DND-41 (cell line): ENCODE results near the gene CLDN9.

Experiments
- ATAC-seq: fragments of 200-7000 bp; cut with Tn5 transposase; 3 replicates; pipeline ENCODE4 v1.9.1; 2021; ENCODE audit warnings: low read depth; ENCODE audit not compliant: insufficient read depth
- DNase-seq: peaks from one replicate; pipeline ENCODE4 v3.0.0-alpha.2; 2020
- H2AFZ ChIP-seq: 2 replicates; pipeline ENCODE4 v1.6.0; 2012; ENCODE audit warnings: low read depth, low read length
- H3K27ac ChIP-seq: 2 replicates; pipeline ENCODE4 v1.5.1; 2012; ENCODE audit warnings: low read length, inconsistent platforms
- H3K27me3 ChIP-seq: fragments of 200-600 bp; sonication (generic); 2 replicates; pipeline ENCODE4 v1.6.0; 2012; ENCODE audit warnings: low read length, mild to moderate bottlenecking, inconsistent platforms; ENCODE audit not compliant: insufficient read depth, poor library complexity
- H3K36me3 ChIP-seq: 2 replicates; pipeline ENCODE4 v1.5.1; 2012; ENCODE audit warnings: low read length, inconsistent platforms; ENCODE audit not compliant: insufficient read depth
- H3K4me1 ChIP-seq: 2 replicates; pipeline ENCODE4 v1.5.1; 2012; ENCODE audit warnings: mild to moderate bottlenecking, low read length; ENCODE audit not compliant: insufficient read depth
- H3K4me2 ChIP-seq: 2 replicates; pipeline ENCODE4 v1.6.0; 2012; ENCODE audit warnings: mild to moderate bottlenecking, moderate library complexity, low read length, inconsistent platforms; ENCODE audit not compliant: insufficient read depth
- H3K4me3 ChIP-seq, 2 experiments: fragments of 200-600 bp in 1 of 2; shearing (Covaris generic) in 1 of 2; 2 replicates each; pipeline ENCODE4 v1.5.1; 2012 to 2016; ENCODE audit warnings: inconsistent platforms in 2 of 2, low read length in 2 of 2, mild to moderate bottlenecking in 2 of 2, low read depth in 1 of 2, moderate library complexity in 1 of 2
- H3K79me2 ChIP-seq: 2 replicates; pipeline ENCODE4 v1.6.0; 2012; ENCODE audit warnings: low read length, inconsistent platforms; ENCODE audit not compliant: insufficient read depth
- H3K9ac ChIP-seq: 2 replicates; pipeline ENCODE4 v1.6.0; 2012; ENCODE audit warnings: low read depth, mild to moderate bottlenecking, inconsistent platforms, low read length, moderate library complexity
- H3K9me3 ChIP-seq: 2 replicates; pipeline ENCODE4 v1.5.1; 2012; ENCODE audit warnings: low read length, moderate library complexity, mild to moderate bottlenecking, inconsistent platforms; ENCODE audit not compliant: insufficient read depth, severe bottlenecking
- H4K20me1 ChIP-seq: 2 replicates; pipeline ENCODE4 v1.6.0; 2012; ENCODE audit warnings: low read length; ENCODE audit not compliant: insufficient read depth
- EZH2 ChIP-seq: IDR thresholded peaks from 3 replicates; pipeline ENCODE4 v1.6.1; 2012; ENCODE audit warnings: borderline replicate concordance, low read depth, mild to moderate bottlenecking, moderate library complexity, low read length, inconsistent platforms; ENCODE audit not compliant: severe bottlenecking
- TF ChIP-seq, protein P1 (sequence below): IDR thresholded peaks from 2 replicates; pipeline ENCODE4 v1.5.1; 2012; ENCODE audit warnings: borderline replicate concordance, low read length, moderate library complexity, mild to moderate bottlenecking; ENCODE audit not compliant: poor library complexity, severe bottlenecking; ENCODE audit errors: extremely low read depth

Gene CLDN9

DNA sequence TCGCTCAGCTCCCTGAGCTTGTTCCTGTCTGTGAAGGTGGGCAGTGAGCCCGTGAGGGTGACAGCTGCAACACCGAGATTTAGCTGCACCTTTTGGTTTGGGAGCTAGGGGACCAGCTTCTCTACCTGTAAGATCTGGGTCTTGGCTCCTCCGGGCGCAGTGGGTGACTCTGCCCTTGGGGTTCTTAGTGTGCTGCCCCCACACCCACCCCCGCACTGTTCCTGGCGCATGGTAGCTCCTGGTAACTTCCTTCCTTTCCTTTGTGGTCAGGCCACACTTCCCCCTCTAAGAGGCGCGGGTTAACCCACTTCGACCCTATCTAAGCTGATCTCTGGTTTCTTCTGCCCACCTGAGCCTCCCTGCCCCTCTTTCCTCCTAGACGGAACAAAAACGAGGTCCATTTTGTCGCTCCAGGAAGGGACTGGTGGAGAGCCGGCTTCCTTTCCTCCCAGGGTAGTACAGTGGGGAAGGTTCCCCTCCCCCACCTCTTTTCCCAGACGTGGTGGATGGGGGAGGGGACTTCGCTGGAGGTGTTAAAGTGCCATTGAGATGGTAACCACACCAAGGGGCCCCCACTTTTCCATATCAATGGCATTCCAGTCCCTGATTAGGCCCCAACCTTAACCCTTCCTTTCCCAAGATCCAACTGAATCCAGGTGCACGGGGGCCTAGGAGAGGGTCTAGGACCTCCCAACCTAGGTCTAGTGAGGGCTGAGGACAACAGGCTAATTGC lies 4.6 kb upstream of the CLDN9 start:
- Histone ChIP-seq H3K4me2 (peak overlapping the region; percentile 48), H3K36me3 (no peaks in the 10 kb centered on the region), H3K79me2 (no peaks in the 10 kb centered on the region), H3K27me3 (no peaks in the 10 kb centered on the region), H3K27ac (peak overlapping the region; percentile 65; the same call in 1 of the 2 replicates), H3K4me1 (peaks cover 46% of the 10 kb centered on the region), H4K20me1 (peaks cover 5% of the 10 kb centered on the region; the same call in 1 of the 2 replicates), H2AFZ (no peak overlapping the region), H3K9me3 (no peaks in the 10 kb centered on the region), H3K4me3 (peak overlapping the region in 1 of 2 experiments; percentile 1; a peak in 1 of 4 replicates), H3K9ac (no peak overlapping the region; the same call in 1 of the 2 replicates)
- DNase-seq, result peak; percentile 61
- ATAC-seq, result no peak
- TF ChIP-seq EZH2, result no peak
- TF ChIP-seq, protein P1, sequence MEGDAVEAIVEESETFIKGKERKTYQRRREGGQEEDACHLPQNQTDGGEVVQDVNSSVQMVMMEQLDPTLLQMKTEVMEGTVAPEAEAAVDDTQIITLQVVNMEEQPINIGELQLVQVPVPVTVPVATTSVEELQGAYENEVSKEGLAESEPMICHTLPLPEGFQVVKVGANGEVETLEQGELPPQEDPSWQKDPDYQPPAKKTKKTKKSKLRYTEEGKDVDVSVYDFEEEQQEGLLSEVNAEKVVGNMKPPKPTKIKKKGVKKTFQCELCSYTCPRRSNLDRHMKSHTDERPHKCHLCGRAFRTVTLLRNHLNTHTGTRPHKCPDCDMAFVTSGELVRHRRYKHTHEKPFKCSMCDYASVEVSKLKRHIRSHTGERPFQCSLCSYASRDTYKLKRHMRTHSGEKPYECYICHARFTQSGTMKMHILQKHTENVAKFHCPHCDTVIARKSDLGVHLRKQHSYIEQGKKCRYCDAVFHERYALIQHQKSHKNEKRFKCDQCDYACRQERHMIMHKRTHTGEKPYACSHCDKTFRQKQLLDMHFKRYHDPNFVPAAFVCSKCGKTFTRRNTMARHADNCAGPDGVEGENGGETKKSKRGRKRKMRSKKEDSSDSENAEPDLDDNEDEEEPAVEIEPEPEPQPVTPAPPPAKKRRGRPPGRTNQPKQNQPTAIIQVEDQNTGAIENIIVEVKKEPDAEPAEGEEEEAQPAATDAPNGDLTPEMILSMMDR, result no peak

DNA sequence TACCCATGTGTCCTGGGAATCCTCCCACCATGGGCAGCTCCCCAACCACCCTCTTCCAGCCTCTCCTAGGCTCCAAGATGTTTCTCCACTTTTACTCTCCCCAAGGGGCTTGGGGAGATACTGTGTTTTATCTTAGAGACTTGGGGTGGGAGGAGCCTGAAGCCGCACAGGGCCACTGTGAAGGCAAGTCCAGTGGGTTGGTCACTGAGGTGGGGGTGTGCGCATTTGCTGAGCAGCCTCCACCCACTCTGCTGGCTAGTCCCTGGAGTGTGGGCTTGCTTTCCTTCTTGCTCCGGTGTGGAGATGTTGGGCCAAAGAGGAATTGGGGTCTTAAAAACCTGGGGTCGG lies 4.1 kb upstream of the CLDN9 start:
- H3K4me1 ChIP-seq, result peaks cover 41% of the 10 kb centered on the region
- H3K9me3 ChIP-seq, result no peaks in the 10 kb centered on the region
- H2AFZ ChIP-seq, result no peak overlapping the region
- H3K27ac ChIP-seq, result no peak overlapping the region
- ATAC-seq (no peak), DNase-seq (no peak)
- no peaks in the 10 kb centered on the region for H3K36me3 ChIP-seq
- peak overlapping the region in 1 of 2 experiments; percentile 1; a peak in 1 of 4 replicates for H3K4me3 ChIP-seq
- no peaks in the 10 kb centered on the region for H3K79me2 ChIP-seq
- no peak overlapping the region for H3K9ac ChIP-seq
- H3K4me2 ChIP-seq, result peak overlapping the region; percentile 48
- H3K27me3 ChIP-seq, result no peaks in the 10 kb centered on the region
- TF ChIP-seq, protein P1, result no peak
- TF ChIP-seq EZH2, result no peak
- peaks cover 5% of the 10 kb centered on the region; the same call in 1 of the 2 replicates for H4K20me1 ChIP-seq

DNA sequence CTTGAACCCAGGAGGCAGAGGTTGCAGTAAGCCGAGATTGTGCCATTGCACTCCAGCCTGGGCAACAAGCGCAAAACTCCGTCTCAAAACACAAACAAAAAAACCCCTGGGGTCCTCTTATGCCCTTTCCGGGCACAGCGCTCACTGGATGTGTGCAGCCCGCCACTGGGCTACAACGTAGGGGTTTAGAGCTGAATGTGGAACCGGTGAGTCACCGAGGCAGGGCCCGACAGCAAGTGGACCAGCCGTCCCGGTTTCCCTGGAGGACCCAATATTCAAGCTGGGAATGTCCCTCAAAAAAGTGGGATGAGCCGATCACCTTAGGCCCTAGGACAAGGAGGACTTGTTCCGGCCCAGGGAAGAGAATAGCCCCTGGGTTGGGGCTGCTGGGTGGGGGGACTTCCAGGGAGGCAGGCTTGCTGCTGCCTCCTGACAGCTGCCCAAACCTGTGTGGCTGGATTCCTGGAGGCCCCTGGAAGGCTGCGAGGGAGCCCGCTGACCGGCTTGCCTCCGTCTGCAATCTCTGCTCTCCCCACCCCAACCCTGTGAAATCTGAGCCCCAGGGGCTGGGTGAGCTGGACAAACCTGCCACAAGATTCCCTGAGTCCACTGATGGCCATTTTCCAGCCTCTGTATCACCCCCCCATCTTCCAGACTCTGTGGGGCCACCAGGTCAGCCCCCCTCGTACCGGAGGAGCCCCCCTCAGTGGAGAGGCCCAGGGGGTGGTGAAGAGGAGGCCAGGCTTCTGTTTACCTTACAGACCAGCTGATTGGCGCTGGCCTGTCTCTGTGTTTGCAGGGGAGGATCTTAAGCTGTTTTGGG lies 2.9 kb upstream of the CLDN9 start:
- Histone ChIP-seq H3K36me3 (no peaks in the 10 kb centered on the region), H3K4me2 (no peak overlapping the region), H3K79me2 (no peaks in the 10 kb centered on the region), H3K4me3 (no peak overlapping the region), H2AFZ (no peak overlapping the region), H3K9me3 (no peaks in the 10 kb centered on the region), H3K27ac (no peak overlapping the region), H4K20me1 (peaks cover 5% of the 10 kb centered on the region; the same call in 1 of the 2 replicates), H3K4me1 (peaks cover 39% of the 10 kb centered on the region), H3K9ac (no peak overlapping the region), H3K27me3 (no peaks in the 10 kb centered on the region)
- TF ChIP-seq EZH2, result no peak
- TF ChIP-seq, protein P1, result no peak
- ATAC-seq, result no peak
- no peak for DNase-seq
